ENCODE measurements around the gene TMEM184A.

The TMEM184A gene

GRCh38 chr7:1502845-1503244, 53.2 kb downstream of the TMEM184A start:
- H3K23ac ChIP-seq (ENCODE audit: low read depth, low read length, poor library complexity): no peak overlapping the region
- peak overlapping the region in 1 of 2 donors; percentile 96 for H3K4me3 ChIP-seq (ENCODE audit: low read length in 2 of 2)
- peaks cover 18% of the 10 kb centered on the region for H3K79me1 ChIP-seq (ENCODE audit: low read depth, low read length)
- H3K36me3 ChIP-seq (replicated peaks in 1 of 2; ENCODE audit: control insufficient read depth in 2 of 2, insufficient read depth in 2 of 2, low read length in 2 of 2): peaks cover 26 to 50% of the 10 kb centered on the region in 2 donors
- H2AK5ac ChIP-seq (ENCODE audit: low read depth, low read length): no peak overlapping the region
- no peak overlapping the region for H3K27ac ChIP-seq (replicated peaks; ENCODE audit: low read length)
- H4K91ac ChIP-seq (ENCODE audit: low read depth, low read length, poor library complexity): no peak overlapping the region
- DNase-seq (ENCODE audit: low spot score): no peak
- no peak overlapping the region for H2BK12ac ChIP-seq (ENCODE audit: low read length)
- H2BK5ac ChIP-seq (ENCODE audit: low read length): no peak overlapping the region
- no peak overlapping the region for H3K4ac ChIP-seq (ENCODE audit: low read length)
- H3K4me1 ChIP-seq (ENCODE audit: control insufficient read depth in 2 of 2, insufficient read depth in 1 of 2, low read depth in 1 of 2, low read length in 2 of 2): peaks cover 8 to 15% of the 10 kb centered on the region in 2 donors
- no peaks in the 10 kb centered on the region for H3K27me3 ChIP-seq (ENCODE audit: control insufficient read depth in 3 of 3, insufficient read depth in 3 of 3, low read depth in 1 of 3, low read length in 3 of 3)
- no peak overlapping the region for H2BK15ac ChIP-seq (ENCODE audit: low read length)
- no peak overlapping the region for H3K14ac ChIP-seq (ENCODE audit: low read length)
- no peak overlapping the region for H4K8ac ChIP-seq (ENCODE audit: low read depth, low read length)
- no peak overlapping the region for H2BK120ac ChIP-seq (ENCODE audit: low read depth, low read length)
- H3K9ac ChIP-seq (ENCODE audit: low read depth, low read length, poor library complexity): no peak overlapping the region
- H3K4me2 ChIP-seq (ENCODE audit: insufficient read depth, low read length, poor library complexity, severe bottlenecking): peak overlapping the region; percentile 96
- no peaks in the 10 kb centered on the region for H3K9me3 ChIP-seq (replicated peaks in 1 of 2; ENCODE audit: control insufficient read depth in 2 of 2, insufficient read depth in 1 of 2, low read depth in 1 of 2, low read length in 2 of 2)
- H3K18ac ChIP-seq (ENCODE audit: low read length): no peak overlapping the region
- no peak overlapping the region for H2AFZ ChIP-seq (ENCODE audit: low read length)
- WGBS, 2 donors (ENCODE audit: extremely low coverage in 2 of 2, insufficient read length in 2 of 2, insufficient replicate concordance in 1 of 2): no CpG with 5 or more reads among the region's 20 CpGs

GRCh38 chr7:1501487-1502270, 54.3 kb downstream of the TMEM184A start:
- Histone ChIP-seq H2BK15ac (ENCODE audit: low read length) (no peak overlapping the region), H3K14ac (ENCODE audit: low read length) (no peak overlapping the region), H4K8ac (ENCODE audit: low read depth, low read length) (no peak overlapping the region), H2BK120ac (ENCODE audit: low read depth, low read length) (no peak overlapping the region), H3K4ac (ENCODE audit: low read length) (no peak overlapping the region), H3K4me3 (ENCODE audit: low read length in 2 of 2) (peak overlapping the region; percentile 52 to 96), H3K23ac (ENCODE audit: low read depth, low read length, poor library complexity) (peak overlapping the region; percentile 44), H2AK5ac (ENCODE audit: low read depth, low read length) (no peak overlapping the region), H3K36me3 (replicated peaks in 1 of 2; ENCODE audit: control insufficient read depth in 2 of 2, insufficient read depth in 2 of 2, low read length in 2 of 2) (peaks cover 35 to 62% of the 10 kb centered on the region in 2 donors), H3K79me1 (ENCODE audit: low read depth, low read length) (peaks cover 18% of the 10 kb centered on the region), H3K9me3 (replicated peaks in 1 of 2; ENCODE audit: control insufficient read depth in 2 of 2, insufficient read depth in 1 of 2, low read depth in 1 of 2, low read length in 2 of 2) (no peaks in the 10 kb centered on the region), H3K4me2 (ENCODE audit: insufficient read depth, low read length, poor library complexity, severe bottlenecking) (no peak overlapping the region), H3K18ac (ENCODE audit: low read length) (no peak overlapping the region), H3K9ac (ENCODE audit: low read depth, low read length, poor library complexity) (peak overlapping the region; percentile 2), H3K27ac (replicated peaks; ENCODE audit: low read length) (no peak overlapping the region), H2BK12ac (ENCODE audit: low read length) (no peak overlapping the region), H4K91ac (ENCODE audit: low read depth, low read length, poor library complexity) (no peak overlapping the region), H2BK5ac (ENCODE audit: low read length) (no peak overlapping the region), H3K27me3 (ENCODE audit: control insufficient read depth in 3 of 3, insufficient read depth in 3 of 3, low read depth in 1 of 3, low read length in 3 of 3) (no peaks in the 10 kb centered on the region), H3K4me1 (ENCODE audit: control insufficient read depth in 2 of 2, insufficient read depth in 1 of 2, low read depth in 1 of 2, low read length in 2 of 2) (peaks cover 5 to 12% of the 10 kb centered on the region in 2 donors), H2AFZ (ENCODE audit: low read length) (no peak overlapping the region)
- no CpG with 5 or more reads among the region's 21 CpGs for WGBS, 2 donors (ENCODE audit: extremely low coverage in 2 of 2, insufficient read length in 2 of 2, insufficient replicate concordance in 1 of 2)
- no peak for DNase-seq (ENCODE audit: low spot score)

- no peaks in the 10 kb centered on the region for H3K27me3 ChIP-seq (ENCODE audit: control insufficient read depth in 3 of 3, insufficient read depth in 3 of 3, low read depth in 1 of 3, low read length in 3 of 3)
- no peak overlapping the region for H3K18ac ChIP-seq (ENCODE audit: low read length)
- H3K4me2 ChIP-seq (ENCODE audit: insufficient read depth, low read length, poor library complexity, severe bottlenecking): no peak overlapping the region
- H3K9me3 ChIP-seq (replicated peaks in 1 of 2; ENCODE audit: control insufficient read depth in 2 of 2, insufficient read depth in 1 of 2, low read depth in 1 of 2, low read length in 2 of 2): no peaks in the 10 kb centered on the region
- no peak overlapping the region for H2BK5ac ChIP-seq (ENCODE audit: low read length)
- H4K91ac ChIP-seq (ENCODE audit: low read depth, low read length, poor library complexity): no peak overlapping the region
- no peak overlapping the region for H3K4ac ChIP-seq (ENCODE audit: low read length)
- no peak overlapping the region for H3K27ac ChIP-seq (replicated peaks; ENCODE audit: low read length)
- DNase-seq (ENCODE audit: low spot score): no peak
- no peak overlapping the region for H2AK5ac ChIP-seq (ENCODE audit: low read depth, low read length)
- H3K79me1 ChIP-seq (ENCODE audit: low read depth, low read length): peaks cover 18% of the 10 kb centered on the region
- H2AFZ ChIP-seq (ENCODE audit: low read length): no peak overlapping the region
- H2BK12ac ChIP-seq (ENCODE audit: low read length): no peak overlapping the region
- H3K23ac ChIP-seq (ENCODE audit: low read depth, low read length, poor library complexity): peak overlapping the region; percentile 43
- peak overlapping the region; percentile 60 for H3K9ac ChIP-seq (ENCODE audit: low read depth, low read length, poor library complexity)
- no peak overlapping the region for H2BK120ac ChIP-seq (ENCODE audit: low read depth, low read length)
- no peak overlapping the region for H2BK15ac ChIP-seq (ENCODE audit: low read length)
- H3K4me1 ChIP-seq (ENCODE audit: control insufficient read depth in 2 of 2, insufficient read depth in 1 of 2, low read depth in 1 of 2, low read length in 2 of 2): peaks cover 5 to 6% of the 10 kb centered on the region in 2 donors
- H3K4me3 ChIP-seq (ENCODE audit: low read length in 2 of 2): no peak overlapping the region
- no peak overlapping the region for H3K14ac ChIP-seq (ENCODE audit: low read length)
- WGBS, 2 donors (ENCODE audit: extremely low coverage in 2 of 2, insufficient read length in 2 of 2, insufficient replicate concordance in 1 of 2): no CpG with 5 or more reads among the region's 34 CpGs
- peaks cover 44 to 74% of the 10 kb centered on the region in 2 donors for H3K36me3 ChIP-seq (replicated peaks in 1 of 2; ENCODE audit: control insufficient read depth in 2 of 2, insufficient read depth in 2 of 2, low read length in 2 of 2)
- no peak overlapping the region for H4K8ac ChIP-seq (ENCODE audit: low read depth, low read length)
Measured at GRCh38 chr7:1500064-1500807, 55.8 kb downstream of the TMEM184A start.

DNA sequence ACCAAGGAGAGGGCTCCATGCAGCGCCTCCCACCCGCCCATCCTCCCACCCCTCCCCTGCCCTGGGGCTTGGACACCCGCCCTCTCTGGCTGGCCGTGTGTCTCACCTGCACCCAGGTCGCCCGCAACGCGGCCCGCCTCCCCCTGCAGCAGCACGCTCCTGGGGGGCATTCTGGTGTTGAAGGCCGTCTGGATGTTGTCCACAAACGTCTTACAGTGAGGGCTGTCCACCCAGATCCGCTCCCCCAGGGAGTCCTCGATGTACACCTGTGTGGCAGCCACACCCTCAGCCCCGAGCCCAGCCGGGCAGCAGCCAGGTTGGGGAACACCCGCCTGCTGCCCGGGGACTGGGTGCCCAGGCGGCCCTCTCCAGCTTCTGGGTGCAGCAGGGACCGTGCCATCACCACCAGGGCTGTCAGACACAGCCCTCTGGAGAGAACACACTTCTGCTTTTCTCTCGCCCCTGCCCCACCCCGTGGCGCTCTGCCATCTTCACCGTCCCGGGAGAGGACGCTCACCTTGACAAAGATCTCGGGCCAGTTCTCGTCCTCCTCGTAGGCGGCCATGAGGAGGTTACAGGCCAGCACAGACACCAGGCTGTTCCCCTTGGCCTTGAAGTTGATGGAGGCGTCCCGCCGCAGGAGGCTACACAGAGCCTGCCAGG, 56.5 kb downstream of the TMEM184A start:
- H3K27me3 ChIP-seq (ENCODE audit: control insufficient read depth in 3 of 3, insufficient read depth in 3 of 3, low read depth in 1 of 3, low read length in 3 of 3): no peaks in the 10 kb centered on the region
- no peak overlapping the region for H2BK15ac ChIP-seq (ENCODE audit: low read length)
- no peak overlapping the region for H4K8ac ChIP-seq (ENCODE audit: low read depth, low read length)
- no peak overlapping the region for H3K4me3 ChIP-seq (ENCODE audit: low read length in 2 of 2)
- H3K27ac ChIP-seq (replicated peaks; ENCODE audit: low read length): no peak overlapping the region
- no peak overlapping the region for H2BK12ac ChIP-seq (ENCODE audit: low read length)
- H3K18ac ChIP-seq (ENCODE audit: low read length): no peak overlapping the region
- no peak overlapping the region for H2BK120ac ChIP-seq (ENCODE audit: low read depth, low read length)
- no peak overlapping the region for H3K23ac ChIP-seq (ENCODE audit: low read depth, low read length, poor library complexity)
- no peaks in the 10 kb centered on the region for H3K9me3 ChIP-seq (replicated peaks in 1 of 2; ENCODE audit: control insufficient read depth in 2 of 2, insufficient read depth in 1 of 2, low read depth in 1 of 2, low read length in 2 of 2)
- no peak overlapping the region for H3K4ac ChIP-seq (ENCODE audit: low read length)
- no peak for DNase-seq (ENCODE audit: low spot score)
- peaks cover 5 to 6% of the 10 kb centered on the region in 2 donors for H3K4me1 ChIP-seq (ENCODE audit: control insufficient read depth in 2 of 2, insufficient read depth in 1 of 2, low read depth in 1 of 2, low read length in 2 of 2)
- no peak overlapping the region for H3K14ac ChIP-seq (ENCODE audit: low read length)
- H3K36me3 ChIP-seq (replicated peaks in 1 of 2; ENCODE audit: control insufficient read depth in 2 of 2, insufficient read depth in 2 of 2, low read length in 2 of 2): peaks cover 45 to 80% of the 10 kb centered on the region in 2 donors
- H3K4me2 ChIP-seq (ENCODE audit: insufficient read depth, low read length, poor library complexity, severe bottlenecking): no peak overlapping the region
- no peak overlapping the region for H3K9ac ChIP-seq (ENCODE audit: low read depth, low read length, poor library complexity)
- H2BK5ac ChIP-seq (ENCODE audit: low read length): no peak overlapping the region
- no peak overlapping the region for H4K91ac ChIP-seq (ENCODE audit: low read depth, low read length, poor library complexity)
- peaks cover 18% of the 10 kb centered on the region for H3K79me1 ChIP-seq (ENCODE audit: low read depth, low read length)
- H2AFZ ChIP-seq (ENCODE audit: low read length): no peak overlapping the region
- WGBS, 2 donors (ENCODE audit: extremely low coverage in 2 of 2, insufficient read length in 2 of 2, insufficient replicate concordance in 1 of 2): no CpG with 5 or more reads among the region's 33 CpGs
- no peak overlapping the region for H2AK5ac ChIP-seq (ENCODE audit: low read depth, low read length)

All from neuronal stem cell (in vitro differentiated cells).